Amniotic stem cell (primary cell): ENCODE results near the gene DDX10.

Experiments used
- DNase-seq: peaks from one replicate; lab custom pipeline; 2025; lab: John Stamatoyannopoulos, UW

DDX10 gene

DNA sequence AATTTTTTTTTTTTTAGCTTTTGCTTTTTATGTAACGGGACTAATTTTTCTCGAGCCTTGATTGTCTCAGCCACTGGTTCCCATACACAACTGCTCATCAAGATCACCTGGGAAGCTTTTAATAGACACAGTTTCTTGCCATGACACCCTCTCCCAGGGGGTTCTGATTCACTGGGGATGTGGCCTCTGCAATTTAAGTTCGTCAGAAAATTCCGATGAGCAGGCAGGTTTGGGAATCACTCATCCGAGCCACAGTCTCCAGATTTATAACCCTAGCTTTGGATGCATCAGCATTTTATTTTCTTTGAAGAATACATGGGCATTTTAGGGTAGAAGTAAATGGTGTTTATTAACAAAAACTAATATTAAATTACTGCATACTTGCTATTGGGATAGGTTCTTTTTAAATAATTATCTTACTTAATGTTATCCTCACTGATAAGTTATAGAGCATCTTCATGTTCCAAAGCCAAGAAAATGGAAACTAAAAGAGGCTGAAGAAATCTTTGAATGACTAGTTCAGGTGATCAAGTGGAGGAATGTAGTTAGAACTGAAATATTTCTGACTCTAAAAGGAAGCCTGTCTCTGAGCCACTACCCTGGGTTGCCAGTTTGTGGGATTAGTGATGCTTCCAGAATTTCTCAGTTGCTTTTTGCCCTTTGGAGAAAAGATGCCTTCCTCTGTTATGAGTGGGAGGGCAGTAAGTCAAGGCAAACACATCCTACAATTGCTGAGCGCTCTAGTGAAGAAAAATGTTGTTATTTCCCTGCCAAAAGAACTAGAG is 319.0 kb downstream of the DDX10 start:
- no peak for DNase-seq

DNA sequence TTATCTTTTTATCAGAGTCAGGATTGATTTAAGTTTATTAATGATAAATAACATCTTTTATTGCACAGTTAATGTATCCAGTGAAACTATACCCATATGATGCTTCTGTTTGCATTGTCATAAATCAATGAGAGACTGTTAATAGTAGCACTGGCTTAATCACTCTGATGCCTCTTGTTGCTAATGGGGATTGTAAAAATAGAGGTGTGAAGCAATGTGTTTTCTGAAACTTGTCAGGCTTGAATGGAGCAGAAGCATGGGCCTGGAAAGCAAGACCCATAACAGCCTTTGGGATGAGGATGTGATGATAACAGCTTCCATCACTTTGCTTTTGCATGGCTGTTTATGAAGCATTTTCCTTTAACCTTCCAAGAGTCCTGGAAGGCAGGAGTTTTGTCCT is 319.7 kb downstream of the DDX10 start:
- no peak for DNase-seq

DNA sequence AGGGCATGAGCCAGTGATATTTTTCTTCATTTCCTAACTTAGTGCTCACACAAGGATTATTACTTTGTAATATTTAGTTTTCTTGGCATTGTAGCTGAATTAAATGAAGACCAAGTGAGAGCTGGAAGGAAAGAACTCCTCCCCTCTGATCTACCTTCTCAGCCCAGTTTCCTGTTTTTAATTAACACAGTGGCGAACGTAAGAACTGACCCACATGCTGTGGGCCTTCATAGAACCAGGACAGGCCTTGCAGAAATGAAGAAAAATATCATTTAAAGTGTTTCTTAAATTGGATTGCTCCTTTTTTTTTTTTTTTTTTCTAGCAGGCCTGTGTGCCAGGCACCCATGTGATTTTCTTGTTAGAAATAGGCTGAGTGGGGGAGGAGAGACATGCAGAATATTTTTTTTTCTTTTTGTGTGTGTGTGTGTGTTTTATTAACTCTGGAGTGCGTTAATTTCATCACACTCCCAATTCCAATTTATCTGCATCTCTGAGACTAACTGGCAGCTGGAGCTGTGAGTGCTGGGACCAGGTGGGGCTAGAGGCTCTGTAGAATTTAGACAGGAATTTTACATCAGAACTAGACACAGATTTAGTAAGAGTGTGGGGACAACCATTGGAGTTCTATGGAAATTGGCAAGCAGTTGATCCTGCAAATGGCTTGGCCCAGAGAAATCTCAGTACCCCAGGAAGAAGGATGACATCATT is 320.5 kb downstream of the DDX10 start:
- no peak for DNase-seq

DNA sequence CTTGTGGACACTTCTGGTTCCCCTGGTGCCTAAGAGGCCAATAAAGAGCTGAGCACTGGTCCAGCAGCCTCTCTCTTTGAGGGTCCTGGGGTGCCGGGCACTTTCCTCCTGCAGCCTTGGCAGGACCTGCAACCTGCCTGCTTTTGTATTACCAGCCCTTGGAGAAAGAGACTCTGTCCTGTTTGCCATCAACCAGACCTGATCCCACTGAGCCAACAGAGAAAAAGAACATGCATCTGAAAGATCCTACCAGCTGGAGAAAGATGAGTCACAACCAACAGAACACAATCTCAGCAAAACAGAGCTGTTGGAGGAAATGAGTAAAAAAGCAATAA is 321.0 kb downstream of the DDX10 start:
- no peak for DNase-seq
